GM21447 (cell line): ENCODE results near the gene SLC38A10.
"Not testable (repeated sequence)": the region's sequence is repeated elsewhere in the genome, so short reads cannot be mapped to it uniquely, and the experiment has no call there.

Experiments used
- ATAC-seq: cut with Tn5 transposase; IDR thresholded peaks from one replicate; pipeline ENCODE4 v1.9.1; 2021; ENCODE audit not compliant: unreplicated experiment

The SLC38A10 gene

DNA sequence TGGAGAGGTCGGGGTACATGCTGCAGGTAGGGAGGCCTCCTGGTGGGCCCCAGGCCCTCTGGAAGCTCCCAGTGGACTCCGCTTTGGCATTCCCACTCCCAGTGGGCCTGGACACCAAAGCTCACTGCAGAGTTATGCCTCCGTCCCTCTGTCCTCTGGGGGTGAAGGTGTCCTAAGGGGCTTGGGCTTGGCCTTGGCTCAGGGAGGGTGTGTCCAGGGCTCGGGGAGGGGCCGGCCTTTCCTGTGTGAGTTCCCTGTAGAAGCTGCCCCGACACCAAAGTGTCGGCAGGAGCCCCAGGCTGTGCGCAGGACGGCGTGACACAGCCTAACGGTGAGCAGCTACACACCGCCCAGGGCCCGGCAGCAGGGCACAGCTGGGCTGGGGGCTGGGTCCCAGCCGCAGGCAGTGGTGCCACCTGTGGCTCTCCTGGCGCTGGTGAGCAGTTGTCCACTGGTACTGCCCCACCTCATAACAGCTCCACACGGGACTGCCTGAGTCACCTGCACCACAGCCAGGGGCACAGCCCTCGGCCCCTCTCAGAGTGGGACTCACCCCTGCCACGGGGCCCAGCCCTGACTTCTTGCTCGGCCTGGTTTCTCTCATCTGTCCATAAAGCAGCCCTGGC, 62.4 kb downstream of the SLC38A10 start:
- ATAC-seq = no peak

DNA sequence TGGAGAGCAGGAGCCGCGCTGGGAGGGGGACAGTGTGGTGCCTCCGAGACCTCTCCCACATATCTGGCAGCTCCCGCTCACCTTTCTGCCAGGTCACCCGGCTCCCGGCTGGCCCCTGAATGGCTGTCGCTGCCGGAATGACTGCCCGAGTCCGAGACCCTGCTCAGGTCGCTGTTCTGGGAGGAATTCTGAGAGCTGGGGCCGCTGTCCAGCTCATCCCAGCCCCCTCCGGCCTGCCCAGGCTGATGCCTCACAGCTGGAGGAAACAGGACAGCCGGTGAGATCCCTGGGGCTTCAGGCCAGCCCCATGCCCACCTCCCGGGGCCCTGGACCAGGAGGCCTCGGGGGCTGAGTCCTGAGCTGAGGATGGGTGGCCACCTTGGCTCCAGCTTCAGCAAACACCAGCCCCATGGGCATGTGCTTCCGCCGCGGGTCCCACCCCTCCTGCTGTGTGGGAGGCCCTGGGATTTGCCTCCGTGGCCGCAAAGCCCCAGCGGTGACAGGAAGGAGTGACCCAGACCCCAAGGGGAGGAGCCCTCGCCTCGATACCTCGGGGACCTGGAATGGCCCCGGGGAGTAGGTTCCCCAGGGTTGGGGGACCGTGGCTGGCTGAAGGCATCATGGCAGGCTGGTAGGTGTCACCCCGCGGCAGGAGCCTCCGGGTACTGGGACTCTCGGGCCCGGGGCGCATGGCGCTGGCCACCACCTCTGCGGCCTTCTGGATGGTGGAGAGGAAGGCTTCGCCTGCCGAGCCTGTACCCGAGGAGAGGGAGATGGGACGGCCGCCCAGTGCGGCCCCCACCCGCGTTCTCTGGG, 63.1 kb downstream of the SLC38A10 start:
- ATAC-seq = no peak

DNA sequence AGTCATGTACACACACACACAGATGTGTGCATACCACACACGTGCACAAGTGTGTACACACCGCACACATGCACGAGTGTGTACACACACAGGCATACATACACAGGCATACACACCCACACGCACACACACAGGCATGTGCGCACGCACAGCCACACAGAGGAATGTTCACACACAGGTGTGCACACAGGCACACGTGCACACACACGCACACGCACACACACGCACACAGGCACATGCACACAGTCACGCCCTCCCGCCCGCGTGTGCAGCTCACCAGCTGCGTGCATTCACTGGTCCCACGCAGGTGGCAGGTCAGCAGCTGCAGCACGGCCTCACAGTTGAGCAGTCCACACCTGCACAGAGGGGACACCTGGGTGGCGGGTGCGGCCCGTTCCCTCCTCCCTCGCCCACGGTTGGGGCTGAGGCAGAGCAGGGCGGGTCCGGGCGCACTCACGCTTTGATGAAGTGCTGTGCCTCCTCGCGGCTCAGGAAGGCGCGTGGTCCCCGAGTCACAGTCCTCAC, 63.9 kb downstream of the SLC38A10 start:
- no peak for ATAC-seq

DNA sequence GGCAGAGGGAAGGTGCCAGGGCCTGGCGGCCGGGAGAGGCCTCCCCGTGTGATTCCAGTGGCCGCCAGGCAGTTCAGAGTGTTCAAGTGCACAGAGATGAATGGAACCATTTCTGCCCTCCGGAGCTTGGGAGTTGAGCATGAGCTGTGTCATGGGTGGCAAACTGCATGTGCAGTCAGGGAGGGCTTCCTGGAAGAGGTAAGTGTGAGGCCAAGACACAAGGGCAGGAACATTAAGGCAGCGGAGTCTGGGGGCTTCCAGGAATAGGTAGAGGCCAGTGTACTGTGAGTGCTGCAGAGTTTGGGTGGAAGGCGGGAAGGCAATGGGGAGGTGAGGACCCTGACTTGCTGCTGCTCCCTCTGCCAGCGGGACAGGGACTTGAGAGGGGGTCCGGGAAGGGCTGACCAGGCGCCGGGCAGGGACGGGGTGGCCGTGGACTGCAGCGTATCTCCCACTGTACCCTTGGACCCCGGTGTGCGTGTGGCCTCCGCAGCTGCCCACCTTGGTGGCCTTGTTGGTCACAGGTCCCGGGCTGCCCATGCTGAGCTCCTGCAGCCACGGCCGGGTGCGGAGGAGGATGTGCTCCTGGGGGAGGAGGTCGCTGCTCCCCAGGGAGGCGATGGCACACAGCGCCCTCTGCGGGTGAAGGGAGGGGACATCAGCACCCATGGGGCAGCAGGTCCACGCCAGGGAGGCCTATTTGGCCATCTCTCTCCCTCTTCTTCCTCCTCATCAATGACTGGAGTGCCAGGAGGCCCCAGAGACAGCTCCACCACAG, 64.9 kb downstream of the SLC38A10 start:
- no peak for ATAC-seq

DNA sequence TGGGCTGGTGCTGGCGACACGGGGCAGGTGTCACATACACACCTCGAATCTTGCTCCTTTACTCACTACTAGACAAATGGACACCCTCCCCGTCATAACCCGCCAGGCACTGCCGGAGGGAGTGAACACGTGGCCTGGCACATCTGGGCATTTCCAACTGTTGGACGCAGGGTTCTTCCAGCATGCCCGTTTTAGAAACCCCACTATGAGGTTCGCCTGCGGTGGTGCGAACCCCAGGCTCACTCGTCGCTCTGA, 65.5 kb downstream of the SLC38A10 start:
- ATAC-seq = no peak

DNA sequence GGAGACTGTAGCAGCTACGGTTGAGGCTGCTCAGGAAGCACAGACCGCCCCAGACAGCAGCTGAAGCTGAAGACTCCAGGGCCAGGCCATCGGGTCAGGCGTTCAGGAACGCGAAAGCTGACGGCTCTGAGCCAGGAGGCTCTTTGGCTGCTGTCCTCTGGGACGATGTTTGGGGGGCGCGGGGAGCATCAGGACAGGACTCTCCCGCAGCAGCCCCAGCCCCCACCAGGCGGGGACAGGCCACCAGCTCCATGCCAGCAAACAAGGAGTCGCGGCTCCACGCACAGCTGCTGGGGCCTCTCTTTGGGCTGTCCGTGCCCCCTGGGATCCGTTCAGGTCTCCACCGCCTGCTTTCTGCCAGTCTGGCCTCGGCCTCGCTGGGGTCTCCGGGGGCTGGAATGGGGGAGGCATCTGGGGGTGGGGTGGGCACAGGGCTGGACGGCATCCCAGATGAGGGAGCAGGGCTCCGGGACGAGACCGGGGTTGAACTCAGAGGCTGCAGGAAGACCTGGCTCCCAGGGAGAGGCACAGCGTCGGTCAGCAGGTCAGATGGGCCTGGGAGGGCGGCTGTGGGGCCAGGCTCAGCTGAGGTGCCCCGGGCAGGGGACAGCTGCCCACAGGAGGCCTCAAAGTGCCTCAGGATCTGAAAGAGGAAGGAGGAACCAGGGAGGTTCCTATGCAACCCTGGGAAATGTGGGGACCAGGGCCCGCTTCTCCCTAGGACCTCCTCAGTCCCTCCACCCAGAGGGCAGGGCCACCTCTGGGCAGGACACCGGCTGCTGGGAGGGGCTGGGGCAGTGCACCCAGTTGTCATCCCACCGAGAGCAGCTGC, 66.1 kb downstream of the SLC38A10 start:
- ATAC-seq = no peak

DNA sequence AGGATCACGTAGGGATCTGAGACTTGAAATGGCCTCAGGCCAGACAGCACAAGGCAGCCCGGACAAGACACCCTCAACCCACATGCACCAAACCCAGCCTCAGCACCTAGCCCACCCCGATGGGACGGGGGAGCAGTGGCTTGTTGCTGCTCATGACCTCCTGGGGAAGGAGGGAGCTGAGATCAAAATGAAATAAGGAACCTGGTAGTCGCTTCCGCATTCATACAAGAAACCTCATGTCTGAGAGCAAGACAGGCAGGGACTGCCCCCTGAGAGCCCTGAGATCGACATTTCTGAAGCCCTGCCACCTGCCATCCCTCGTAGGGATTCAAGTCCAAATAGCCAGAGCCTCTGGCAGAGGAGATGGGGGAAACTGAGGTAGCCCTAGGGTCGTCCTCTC, 66.7 kb downstream of the SLC38A10 start:
- ATAC-seq = no peak

DNA sequence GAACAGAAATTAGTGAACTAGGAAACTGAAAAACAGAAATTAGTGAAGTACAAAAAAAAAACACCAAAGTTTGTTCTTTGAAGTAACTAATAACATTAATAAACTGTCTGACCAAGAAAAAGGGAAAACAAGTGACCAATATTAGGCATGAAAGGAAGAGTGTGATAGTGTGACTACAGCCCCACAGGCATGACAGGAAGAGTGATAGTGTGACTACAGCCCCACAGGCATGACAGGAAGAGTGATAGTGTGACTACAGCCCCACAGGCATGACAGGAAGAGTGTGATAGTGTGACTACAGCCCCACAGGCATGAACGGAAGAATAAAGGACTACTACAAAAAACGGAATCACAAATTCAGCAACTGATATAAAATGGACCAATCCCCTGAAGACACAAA, 67.5 kb downstream of the SLC38A10 start:
- not testable (repeated sequence) for ATAC-seq

DNA sequence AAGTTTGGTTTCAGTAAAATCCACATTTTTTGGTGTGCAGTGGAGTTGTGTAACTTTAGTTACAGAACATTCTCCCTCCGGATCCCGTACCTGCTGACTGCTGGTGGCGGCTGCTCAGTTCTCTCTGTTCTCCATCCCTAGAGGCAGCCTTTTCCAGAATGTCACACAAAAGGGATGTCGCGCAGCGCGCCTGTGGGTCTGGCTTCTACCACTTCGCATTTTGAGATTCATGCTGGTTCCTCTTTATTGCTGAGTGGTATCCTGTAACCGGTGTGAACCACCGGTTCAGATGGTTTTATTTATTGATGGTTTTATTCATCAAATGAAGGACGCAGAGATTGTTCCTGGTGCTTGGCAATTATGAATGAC, 71.4 kb downstream of the SLC38A10 start:
- ATAC-seq = no peak

DNA sequence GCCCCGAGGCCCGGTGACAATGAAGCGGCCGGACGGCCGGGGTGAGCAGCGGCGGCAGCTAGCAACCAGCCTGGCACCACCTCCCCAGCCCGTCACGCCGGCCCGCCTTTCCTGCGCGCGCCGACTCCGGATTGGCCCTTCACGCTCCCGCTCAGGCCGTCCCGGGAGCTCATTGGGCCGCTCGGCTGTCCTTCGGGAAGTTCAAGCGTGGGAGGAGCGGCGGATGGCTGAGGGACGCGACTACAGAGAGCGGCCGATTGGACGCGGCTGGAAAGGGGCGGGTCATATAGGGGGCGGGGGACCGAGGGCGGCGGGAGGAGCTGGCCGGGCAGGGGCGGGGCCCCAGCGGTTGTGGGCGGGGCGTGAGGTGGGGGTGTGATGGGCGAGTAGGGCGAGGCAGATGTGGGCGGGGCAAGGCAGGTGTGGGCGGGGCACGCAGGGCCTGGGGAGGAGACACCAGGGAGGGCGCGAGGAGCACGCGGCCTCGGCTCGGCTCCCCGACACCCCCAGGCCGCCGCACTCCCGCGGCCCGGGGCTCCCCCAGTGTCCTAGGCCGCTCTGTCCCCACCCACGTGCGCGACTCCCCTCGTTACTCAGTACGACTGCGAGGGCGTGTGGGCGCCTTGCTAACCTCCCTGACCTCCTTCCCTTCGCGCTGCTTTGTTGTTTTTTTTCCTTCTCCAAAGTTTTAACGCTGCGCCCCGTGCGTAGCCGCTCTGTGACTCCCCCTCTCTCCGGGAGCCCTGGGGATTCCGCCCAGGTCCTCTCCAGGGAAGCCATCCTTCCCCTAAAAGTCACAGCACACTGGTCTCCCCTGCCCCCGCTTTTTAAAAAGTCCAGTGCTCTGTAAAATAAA, 72.0 kb downstream of the SLC38A10 start, which contains the start of gene CEP131:
TSS of gene CEP131 (minus strand) at position 60 of the 856 bp plus-strand sequence. CDS start 2,909 bp downstream, outside the sequence.
- peak; percentile 97 for ATAC-seq

DNA sequence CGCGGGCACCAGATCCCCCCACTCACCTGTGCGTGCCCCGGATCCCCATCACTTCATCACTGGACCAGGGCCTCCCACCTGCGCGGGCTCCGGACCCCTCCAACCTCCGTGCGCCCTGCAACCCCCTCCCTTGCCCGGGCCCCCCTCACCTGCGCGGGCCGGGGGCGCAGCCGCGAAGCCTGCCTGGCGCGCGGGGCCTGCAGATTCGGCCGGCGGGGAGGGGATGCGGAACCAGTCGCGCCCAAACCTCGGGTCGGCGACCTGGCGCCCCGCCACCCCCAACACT, 72.5 kb downstream of the SLC38A10 start:
- no peak for ATAC-seq

DNA sequence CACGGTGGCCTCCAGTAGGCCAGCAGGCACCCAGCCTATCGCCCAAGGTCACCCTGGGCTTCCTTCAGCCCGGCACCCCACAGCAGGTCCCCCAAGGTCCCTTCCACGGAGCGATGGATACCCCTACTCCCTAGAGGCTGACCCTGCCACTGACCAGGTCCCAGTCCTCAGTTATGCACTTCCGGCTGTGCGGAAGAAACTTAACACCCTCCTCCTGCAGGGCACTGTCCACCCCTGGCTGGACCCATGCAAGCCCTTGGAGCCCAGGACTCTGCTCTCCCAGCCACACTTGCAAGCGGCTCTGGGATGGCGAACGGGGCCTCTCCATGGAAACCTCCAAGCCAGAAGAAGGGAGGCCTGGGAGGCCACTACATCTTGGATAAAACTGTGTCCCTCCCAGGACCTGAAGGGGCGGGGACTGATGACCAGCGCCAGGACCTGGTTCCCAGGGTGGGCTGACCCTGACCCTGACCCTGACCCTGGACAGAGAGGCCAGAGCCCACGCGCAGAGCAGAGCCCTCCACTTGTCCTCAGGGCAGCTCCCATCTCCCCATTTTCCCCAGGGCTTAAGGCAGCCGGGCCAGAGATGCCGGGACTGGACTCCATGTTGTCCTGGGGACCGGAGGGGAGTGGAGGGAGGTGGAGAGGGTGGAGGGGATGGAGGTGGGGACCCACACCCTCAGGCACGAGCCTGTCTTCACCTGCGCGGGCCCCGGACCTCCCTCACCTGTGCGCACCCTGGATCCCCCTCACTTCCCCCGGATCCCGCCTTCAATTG, 73.1 kb downstream of the SLC38A10 start:
- no peak for ATAC-seq

DNA sequence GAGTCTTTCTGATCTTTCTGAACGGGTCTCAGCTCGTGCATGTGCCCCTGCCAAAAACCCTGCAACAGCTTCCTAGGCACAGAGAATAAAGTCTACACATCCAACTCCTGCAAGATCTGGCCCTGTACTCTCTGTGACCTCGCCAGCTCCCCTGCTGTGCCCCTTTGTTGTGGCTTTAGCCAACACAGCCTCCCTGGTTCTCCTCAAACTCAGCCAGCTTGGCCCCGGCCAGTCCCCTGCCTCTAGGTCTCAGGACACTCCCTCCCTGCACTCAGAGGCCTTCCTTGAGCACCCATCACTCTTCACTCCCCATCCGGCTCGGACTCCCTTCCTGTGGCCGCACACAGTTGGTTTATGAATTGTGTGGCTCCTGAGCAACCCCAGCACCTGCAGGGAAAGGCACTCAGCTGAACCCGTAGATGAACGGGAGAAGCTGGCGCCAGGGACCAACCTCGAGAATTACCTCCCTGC, 73.7 kb downstream of the SLC38A10 start:
- no peak for ATAC-seq

DNA sequence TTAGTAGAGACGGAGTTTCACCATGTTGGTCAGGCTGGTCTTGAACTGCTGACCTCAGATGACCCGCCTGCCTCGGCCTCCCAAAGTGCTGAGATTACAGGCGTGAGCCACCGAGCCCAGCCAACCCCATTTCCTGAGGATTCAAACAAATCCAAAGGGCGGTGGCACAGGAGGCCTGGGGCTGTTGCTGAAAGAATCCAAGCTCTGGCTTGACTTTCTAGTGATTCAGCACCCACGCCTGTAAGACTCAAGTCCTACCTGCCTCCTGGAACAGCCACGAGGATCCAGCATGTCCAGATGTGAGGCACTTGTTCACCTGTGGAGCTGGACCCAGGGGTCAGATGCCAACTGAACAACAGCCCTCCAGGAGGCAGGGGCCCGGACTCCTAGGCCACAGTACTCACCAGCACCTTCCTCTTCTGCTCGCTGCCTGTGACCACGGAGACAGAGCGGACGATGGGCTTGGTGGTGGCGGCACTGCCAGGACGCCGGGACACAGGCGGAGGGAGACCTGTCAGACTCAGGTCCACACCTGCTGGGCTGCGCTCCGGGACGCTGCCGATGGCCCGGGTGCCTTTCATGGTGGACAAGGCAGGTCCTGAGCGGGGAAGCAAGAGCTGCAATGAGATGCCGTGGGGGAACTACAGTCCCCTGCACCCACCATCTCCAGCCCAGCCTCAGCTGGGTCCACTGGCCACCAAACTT, 75.5 kb downstream of the SLC38A10 start:
- ATAC-seq = no peak

DNA sequence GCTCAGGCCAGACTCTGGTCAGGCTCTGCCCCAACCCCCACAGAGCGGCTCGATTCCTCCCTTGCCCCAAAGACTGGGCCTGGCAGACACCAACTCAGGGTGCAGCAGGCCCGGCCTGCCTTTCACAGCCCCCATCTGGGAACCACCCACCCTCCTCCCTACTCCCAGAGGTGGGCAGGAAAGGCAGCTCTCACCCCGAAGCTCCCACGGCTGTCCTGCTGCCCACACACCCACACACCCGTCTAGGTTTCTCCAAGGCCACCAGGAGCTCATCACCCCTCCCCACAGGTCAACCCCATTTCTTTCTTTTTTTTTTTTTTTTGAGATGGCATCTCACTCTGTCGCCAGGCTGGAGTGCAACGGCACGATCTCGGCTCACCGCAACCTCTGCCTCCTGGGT, 76.1 kb downstream of the SLC38A10 start:
- ATAC-seq = no peak

DNA sequence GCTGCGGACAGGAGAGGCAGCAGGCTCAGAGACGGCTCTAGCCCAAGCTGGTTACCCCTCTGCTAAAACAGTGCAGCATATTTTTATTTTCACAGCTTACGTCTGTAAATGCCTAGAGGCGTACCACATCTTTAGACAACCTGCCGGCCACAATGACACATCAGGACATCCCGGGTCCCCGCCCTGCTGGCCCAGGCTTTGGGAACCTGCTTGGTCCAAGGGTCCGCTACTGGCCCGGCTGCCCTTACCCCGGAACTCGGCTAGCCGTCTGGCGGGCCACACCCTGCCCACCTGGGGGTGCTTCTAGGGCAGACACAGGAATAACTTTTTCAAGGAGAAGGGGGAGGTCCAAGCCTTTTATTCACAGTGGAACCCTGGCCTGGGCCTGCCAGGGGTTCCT, 76.6 kb downstream of the SLC38A10 start:
- ATAC-seq = no peak

DNA sequence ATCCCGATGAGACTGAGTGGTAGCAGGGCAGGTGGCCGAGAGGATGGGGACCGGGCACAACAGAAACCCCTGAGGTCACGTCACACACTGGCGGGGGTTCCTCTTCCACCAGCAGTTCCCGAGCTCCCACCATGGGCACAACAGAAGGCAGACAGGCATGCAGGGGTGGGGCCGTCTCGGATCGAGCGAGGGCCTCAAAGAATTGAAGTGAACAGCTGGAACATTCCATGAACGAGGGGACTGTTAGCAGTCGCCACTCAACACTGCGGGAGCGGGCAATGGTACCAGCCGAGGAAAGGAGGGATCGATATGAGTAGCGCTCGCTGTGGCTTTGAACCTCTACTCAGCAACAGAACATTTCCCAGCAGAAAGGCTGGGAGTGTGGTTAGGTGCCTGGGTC, 77.6 kb downstream of the SLC38A10 start:
- no peak for ATAC-seq

DNA sequence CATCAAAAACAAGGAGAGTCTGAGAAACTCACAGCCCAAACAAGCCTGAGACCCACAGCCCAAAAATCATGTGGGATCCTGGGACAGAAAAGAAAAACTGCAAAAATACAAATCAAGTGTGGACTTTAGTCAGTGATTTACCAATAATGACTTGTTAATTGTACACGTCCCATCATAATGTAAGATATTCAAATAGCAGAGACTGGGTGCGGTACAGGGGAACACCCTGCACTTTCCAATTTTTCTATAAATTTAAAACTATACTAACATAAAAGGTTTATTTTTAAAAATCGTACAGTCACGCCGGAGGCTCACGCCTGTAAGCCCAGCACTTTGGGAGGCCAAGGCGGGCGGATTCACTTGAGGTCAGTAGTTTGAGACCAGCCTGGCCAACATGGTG, 81.1 kb downstream of the SLC38A10 start:
- ATAC-seq = no peak

DNA sequence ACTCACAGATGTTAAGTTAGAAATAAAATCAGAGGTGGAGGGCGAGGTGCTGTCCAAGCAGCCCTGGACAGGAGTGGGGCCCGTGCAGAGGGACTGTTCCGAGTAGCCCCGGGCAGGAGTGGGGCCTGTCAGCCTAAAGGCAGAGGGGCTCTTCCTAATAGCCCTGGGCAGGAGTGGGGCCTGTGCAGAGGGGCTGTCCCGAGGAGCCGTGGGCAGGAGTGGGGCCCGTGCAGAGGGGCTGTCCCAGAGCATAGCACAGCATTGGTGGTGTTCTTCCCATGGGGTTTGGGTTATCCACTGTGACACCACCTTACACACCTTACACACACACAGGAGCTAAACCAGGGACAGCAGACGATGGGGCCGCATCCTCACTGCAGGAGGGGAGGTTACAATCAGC, 82.7 kb downstream of the SLC38A10 start:
- no peak for ATAC-seq
